ENCODE results near the gene BMS1. TPM values are rescaled to one million over a fixed set of nuclear protein-coding genes. Genes with fewer than 3 reads are reported as not detected.
"Not testable (repeated sequence)": the region's sequence is repeated elsewhere in the genome, so short reads cannot be mapped to it uniquely, and the experiment has no call there.

The BMS1 gene
- total RNA-seq, 1 experiment from 2014 or later = 21.0 TPM

DNA sequence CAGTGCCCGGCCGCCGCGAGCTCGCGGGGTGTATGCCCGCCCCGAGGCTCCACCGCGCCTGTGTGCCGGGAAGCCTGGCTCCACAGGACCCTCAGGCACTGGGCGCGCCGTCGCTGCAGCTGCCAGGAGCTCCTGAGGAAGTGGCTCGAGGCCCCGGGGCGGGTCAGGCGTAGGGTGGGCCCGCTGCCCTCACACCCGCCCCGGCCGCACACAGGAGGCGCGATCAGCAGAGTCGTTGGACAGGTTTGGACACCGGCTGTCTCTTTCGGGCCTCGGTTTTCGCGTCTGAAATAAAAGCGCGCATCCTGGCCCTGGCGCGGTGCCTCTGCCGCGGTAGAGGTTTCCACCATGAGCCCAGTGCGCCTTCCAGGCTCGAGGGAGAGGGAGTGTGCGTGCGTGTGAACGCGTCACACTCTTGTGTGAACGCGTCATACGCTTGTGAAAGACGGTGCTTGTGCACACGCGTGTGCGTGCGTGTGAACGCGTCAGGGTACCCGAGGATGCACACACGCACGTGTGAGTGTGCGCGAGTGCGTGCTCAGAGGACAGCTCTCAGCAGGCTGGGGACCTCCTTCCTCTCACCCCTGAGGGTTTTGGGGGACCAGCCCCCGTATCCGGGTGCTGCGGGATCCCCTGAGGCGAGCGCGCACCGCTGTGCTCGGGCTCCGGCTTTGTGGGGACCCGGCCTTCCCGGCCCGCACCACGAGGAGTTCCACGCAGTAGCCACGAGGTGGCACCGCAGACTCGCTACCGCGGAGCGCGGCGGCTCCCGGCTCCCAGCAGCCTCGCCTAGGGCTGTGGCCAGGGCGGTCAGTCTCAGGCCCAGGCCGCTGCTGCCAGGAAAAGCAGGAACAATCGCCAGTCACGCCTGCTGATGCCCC, 83.8 kb downstream of the BMS1 start:
- peak; percentile 58 for DNase-seq (ENCODE audit: low read depth)

DNA sequence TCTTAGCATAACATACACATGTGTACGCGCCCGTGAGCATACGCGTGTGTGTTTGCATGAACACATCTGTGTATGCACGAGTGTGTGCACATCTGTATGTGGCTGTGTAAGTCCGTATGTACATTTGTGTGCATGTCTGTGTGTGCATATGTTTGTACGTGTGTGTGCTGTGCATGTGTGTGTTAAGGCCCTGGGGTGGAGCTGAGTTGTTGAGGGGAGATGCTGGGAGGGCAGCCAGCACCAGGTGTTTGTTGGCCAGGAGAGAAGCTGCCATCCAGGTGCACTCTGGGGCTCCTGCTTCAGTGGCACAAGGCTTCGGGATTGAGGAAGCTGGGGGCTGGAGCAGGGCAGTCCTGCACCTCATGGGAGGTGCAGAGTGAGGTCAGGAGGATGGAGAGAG, 85.0 kb downstream of the BMS1 start:
- no peak for DNase-seq (ENCODE audit: low read depth)

GRCh38 chr10:42868530-42868929, 85.9 kb downstream of the BMS1 start:
- no peak for DNase-seq (ENCODE audit: low read depth)

DNA sequence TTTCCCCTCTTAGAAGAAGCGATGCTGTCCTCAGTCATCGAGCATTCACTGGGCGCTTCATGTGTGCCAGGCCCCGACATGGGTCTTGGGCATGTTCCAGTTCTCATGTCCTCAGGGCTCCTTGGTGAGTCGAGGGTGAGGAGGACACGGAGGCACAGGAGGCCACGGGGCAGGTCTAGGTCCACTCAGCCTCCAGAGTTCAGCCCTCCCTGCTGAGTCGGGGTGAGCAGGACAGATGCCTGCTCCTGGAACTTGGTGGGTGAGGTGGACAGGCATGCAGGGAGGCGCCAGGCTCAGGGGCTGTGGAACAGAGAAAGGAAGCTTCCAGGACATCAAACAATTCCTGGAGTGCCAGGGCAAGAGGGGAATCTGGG, 87.4 kb downstream of the BMS1 start:
- no peak for DNase-seq (ENCODE audit: low read depth)

DNA sequence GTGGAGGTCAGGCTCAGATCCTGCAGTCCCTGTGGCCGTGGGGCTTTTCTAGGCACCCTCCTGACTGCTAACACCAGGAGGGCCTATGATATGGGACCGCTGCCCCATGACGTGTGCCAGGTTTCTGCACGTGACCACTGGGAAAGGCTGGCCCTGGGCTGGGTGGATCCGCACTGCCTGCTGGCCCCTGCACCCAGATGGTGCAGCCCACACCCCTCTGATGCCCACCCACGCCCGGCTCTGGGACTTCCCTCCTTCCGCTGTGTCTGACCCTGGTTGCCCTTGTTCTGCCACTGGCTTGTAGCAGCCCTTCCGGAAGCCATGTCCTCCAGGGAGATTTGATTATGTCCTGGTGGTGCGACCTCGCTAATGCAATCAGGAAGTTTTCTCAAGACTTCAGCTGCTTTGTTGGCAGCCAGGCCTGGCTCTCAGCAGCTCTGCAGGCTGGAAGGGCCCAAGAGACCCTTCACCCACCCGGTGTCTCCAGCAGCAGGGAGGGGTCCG, 88.6 kb downstream of the BMS1 start:
- not testable (repeated sequence) for DNase-seq (ENCODE audit: low read depth)

GRCh38 chr10:42871823-42872222, 89.2 kb downstream of the BMS1 start:
- DNase-seq (ENCODE audit: low read depth) = no peak

DNA sequence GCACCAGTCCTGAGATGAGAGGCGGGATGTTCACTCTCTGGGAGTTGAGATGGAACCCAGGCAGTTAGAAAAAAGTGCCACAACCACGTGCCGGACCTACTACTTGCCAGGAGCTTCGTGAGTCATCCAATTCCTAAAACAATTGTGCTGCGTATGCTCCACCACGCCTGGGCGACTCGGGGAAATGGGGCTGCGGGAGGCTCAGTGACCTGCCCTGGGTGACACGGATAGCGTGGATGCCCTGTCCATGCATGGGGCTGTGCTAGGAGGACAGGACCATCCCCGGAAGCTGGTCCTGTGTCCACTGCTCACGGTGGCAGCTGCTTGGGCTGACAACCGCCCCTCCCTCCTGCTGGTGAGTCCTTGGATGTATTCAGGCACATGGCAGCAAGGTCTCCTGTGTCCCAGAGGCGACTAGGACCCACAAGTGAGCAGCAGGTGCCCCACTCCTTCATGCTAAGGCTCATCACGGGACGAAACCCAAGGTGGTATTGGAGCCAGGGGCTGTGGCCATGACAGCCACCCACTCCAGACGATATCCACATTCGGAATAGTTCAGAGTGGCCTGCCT, 90.4 kb downstream of the BMS1 start:
- DNase-seq (ENCODE audit: low read depth) = no peak

DNA sequence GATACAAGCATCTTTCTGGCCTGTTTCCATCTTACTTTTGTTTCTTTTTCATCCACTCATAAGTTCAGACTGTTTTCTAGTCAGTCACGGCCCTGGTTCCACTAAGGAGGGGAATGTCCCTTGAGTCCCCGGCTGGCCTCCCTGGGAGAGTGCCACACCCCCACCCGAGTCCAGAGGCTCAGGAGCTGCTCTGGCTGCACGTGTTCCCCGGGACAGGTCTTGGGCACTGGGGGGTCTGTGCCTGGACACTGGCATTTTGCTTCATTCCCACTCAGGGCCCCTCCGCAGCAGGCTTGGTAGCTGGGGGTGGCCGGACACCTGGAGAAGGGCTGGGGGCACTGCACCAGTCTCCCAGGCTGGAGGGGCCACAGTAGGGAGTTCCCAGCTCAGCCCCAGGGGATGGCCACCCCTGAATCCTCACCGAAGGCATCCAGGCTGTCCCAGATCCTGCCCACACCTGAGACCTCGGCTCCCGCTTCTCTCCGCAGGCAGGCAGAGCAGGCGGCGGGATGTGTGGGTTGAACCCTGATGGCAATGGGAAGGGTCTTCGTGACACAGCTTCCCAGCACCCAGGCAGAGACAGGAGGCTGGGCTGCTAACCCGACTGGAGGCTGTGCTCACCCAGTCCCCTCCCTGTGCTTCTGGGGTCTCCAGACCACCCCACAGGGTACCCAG, 92.3 kb downstream of the BMS1 start:
- no peak for DNase-seq (ENCODE audit: low read depth)

DNA sequence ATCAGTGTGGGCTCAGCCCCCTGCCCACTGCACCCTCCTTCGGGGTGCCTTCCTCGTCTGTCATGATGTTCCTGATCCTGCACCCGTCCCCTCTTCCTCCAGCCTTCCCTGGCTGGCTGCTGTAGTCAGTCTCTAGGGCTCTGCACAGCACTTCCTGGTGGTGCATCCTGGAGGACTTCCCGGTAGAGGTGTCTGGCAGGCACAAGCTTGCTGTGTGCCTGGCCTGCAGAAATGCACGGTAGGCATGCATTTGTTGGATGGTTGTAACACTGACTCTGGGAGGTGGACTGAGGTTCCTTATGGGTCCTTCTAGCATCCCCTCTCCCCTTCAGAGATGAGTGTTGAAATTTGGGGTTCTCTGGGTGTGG, 92.8 kb downstream of the BMS1 start:
- no peak for DNase-seq (ENCODE audit: low read depth)

GRCh38 chr10:42875798-42876341, 93.3 kb downstream of the BMS1 start:
- peak; percentile 4 for DNase-seq (ENCODE audit: low read depth)

GRCh38 chr10:42876476-42876875, 93.9 kb downstream of the BMS1 start:
- no peak for DNase-seq (ENCODE audit: low read depth)

DNA sequence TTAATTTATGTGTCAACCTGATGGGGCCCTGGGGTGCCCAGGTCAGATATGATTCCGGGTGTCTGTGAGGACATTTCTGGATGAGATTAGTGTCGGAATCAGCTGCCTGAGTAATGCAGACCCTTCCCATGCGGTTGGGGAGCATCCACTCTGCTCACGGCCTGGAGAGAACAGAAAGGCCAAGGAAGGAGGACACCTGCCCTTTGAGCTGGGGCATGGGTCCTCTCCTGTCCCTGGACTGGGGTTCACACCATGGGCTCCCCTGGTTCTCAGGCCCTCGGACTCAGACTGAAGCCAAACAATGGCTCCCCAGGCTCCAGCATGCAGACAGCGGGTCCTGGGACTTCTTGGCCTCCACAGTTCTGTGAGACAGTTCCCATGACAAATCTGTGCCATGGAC, 94.3 kb downstream of the BMS1 start:
- DNase-seq (ENCODE audit: low read depth) = no peak

DNA sequence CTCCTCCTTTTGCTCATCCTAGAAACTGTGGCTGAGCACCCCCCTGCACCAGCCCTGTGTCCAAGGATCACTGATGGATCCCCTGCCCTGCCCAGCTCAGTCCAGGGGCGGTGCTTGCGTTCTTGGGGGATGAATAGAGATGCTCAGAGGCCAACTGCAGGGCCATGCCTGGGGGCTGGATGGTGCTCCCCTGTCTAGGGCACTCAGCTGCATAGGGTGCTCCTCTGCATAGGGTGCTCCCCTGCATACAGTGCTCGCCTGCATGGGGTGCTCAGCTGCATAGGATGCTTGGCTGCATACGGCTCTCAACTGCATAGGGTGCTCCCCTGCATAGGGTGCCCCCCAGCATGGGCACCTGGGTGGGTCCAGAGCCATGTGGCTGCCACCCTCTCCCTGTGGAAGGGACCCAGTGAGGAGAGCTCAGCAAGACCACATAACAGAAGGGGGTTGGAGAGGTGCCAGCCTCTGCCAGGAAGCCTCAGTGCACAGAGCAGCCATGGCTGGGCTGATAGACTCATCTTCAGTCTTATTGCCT, 95.0 kb downstream of the BMS1 start:
- no peak for DNase-seq (ENCODE audit: low read depth)

GRCh38 chr10:42878134-42878820, 95.7 kb downstream of the BMS1 start:
- DNase-seq (ENCODE audit: low read depth) = no peak

DNA sequence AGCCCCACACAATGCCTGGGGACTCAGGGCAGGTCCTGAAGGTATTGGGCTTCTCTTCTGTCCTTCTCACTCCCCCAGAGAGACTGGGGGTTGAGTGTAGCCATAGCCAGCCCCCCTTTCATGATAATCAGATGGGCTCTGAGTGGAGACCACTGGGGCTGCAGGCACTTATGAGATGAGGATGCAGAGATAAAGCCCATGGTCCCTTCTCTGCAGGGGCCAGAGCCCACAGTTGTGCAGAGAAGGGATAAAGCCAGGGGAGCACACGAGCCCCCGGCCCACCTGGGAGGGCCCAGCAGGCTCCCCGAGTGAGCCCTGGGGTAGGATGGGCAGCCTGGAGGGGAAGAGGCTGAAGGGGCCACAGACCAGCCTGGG, 96.2 kb downstream of the BMS1 start:
- no peak for DNase-seq (ENCODE audit: low read depth)

- DNase-seq (ENCODE audit: low read depth) = no peak
These were observed 97.0 kb downstream of the BMS1 start for GRCh38 chr10:42879380-42880254.

GRCh38 chr10:42880255-42880620, 97.6 kb downstream of the BMS1 start:
- no peak for DNase-seq (ENCODE audit: low read depth)

GRCh38 chr10:42882597-42882996, 100.0 kb downstream of the BMS1 start:
- no peak for DNase-seq (ENCODE audit: low read depth)
